Activated effector memory CD4-positive, alpha-beta T cell treated with Interleukin-2 at 50 U/mL for 16 hours (primary cell): ENCODE data around the gene TRIM62.

ENCODE experiments used
- DNase-seq: peaks from one replicate; pipeline ENCODE4 v3.0.0-alpha.2; 2020

The TRIM62 gene

GRCh38 chr1:33180226-33180910 lies 1.5 kb downstream of the TRIM62 start:
- no peak for DNase-seq

- DNase-seq: no peak
These were observed 2.9 kb downstream of the TRIM62 start for GRCh38 chr1:33178836-33179439.

- DNase-seq: no peak
These were observed 3.8 kb downstream of the TRIM62 start for GRCh38 chr1:33177996-33178540.

- DNase-seq: no peak
These were observed 5.0 kb downstream of the TRIM62 start for GRCh38 chr1:33176887-33177286.

- no peak for DNase-seq
These were observed 5.4 kb downstream of the TRIM62 start for GRCh38 chr1:33176362-33176850.

GRCh38 chr1:33175865-33176264 lies 6.0 kb downstream of the TRIM62 start:
- DNase-seq: no peak

GRCh38 chr1:33173091-33173490 lies 8.8 kb downstream of the TRIM62 start:
- DNase-seq: no peak

- DNase-seq: no peak
These were observed 9.6 kb downstream of the TRIM62 start for GRCh38 chr1:33171977-33172813.

GRCh38 chr1:33170351-33171274 lies 11.2 kb downstream of the TRIM62 start:
- no peak for DNase-seq

GRCh38 chr1:33169290-33170055 lies 12.4 kb downstream of the TRIM62 start:
- no peak for DNase-seq

- no peak for DNase-seq
These were observed 13.1 kb downstream of the TRIM62 start for GRCh38 chr1:33168556-33169289.

- no peak for DNase-seq
These were observed 14.0 kb downstream of the TRIM62 start for GRCh38 chr1:33167650-33168447.

- DNase-seq: no peak
These were observed 16.0 kb downstream of the TRIM62 start for GRCh38 chr1:33165809-33166208.

- no peak for DNase-seq
These were observed 16.6 kb downstream of the TRIM62 start for GRCh38 chr1:33165209-33165608.

GRCh38 chr1:33163621-33164519 lies 18.0 kb downstream of the TRIM62 start:
- DNase-seq: no peak

- DNase-seq: no peak
These were observed 19.7 kb downstream of the TRIM62 start for GRCh38 chr1:33162141-33162540.

GRCh38 chr1:33161061-33161681 lies 20.7 kb downstream of the TRIM62 start:
- DNase-seq: no peak

- DNase-seq: no peak
These were observed 22.3 kb downstream of the TRIM62 start for GRCh38 chr1:33159577-33159976.
